Activated T-cell treated with anti-CD3 and anti-CD28 coated beads, Interleukin-2, amount 50 U/mL, for 72 hours (primary cell): Measurements from ENCODE around the gene WDR59. TPM values are rescaled to one million over a fixed set of nuclear protein-coding genes. Genes with fewer than 3 reads are reported as not detected.
"Not testable (repeated sequence)": the region's sequence is repeated elsewhere in the genome, so short reads cannot be mapped to it uniquely, and the experiment has no call there.

Source experiments
- ATAC-seq, 2 donors: fragments of 150-1000 bp; cut with Tn5 transposase; replicated peaks in 1 of 2; 2 replicates each; pipeline ENCODE4 v1.10.0; 2021; ENCODE audit warnings: moderate library complexity in 2 of 2, mild to moderate bottlenecking in 1 of 2
- DNase-seq, 2 donors: peaks; one replicate each; pipeline ENCODE4 v3.0.0; 2021 to 2022; ENCODE audit warnings: mixed read lengths in 1 of 2
- H3K27ac Mint-ChIP-seq: one replicate; pipeline ENCODE4 v1.8.0; 2022; ENCODE audit warnings: mild to moderate bottlenecking, moderate library complexity, mixed read lengths
- H3K27me3 Mint-ChIP-seq: one replicate; pipeline ENCODE4 v1.8.0; 2022; ENCODE audit warnings: low read depth, mixed read lengths
- H3K36me3 Mint-ChIP-seq, 2 donors: one replicate each; pipeline ENCODE4 v1.8.0; 2022; ENCODE audit warnings: mixed read lengths in 2 of 2, mild to moderate bottlenecking in 1 of 2; ENCODE audit not compliant: insufficient read depth in 2 of 2
- H3K4me1 Mint-ChIP-seq: one replicate; pipeline ENCODE4 v1.8.0; 2022; ENCODE audit warnings: low read depth, mixed read lengths
- H3K4me3 Mint-ChIP-seq, 2 donors: one replicate each; pipeline ENCODE4 v1.8.0; 2022; ENCODE audit warnings: mild to moderate bottlenecking in 2 of 2, mixed read lengths in 2 of 2, moderate library complexity in 2 of 2
- H3K9me3 Mint-ChIP-seq, 2 donors: one replicate each; pipeline ENCODE4 v1.8.0; 2022; ENCODE audit warnings: mixed read lengths in 2 of 2
- total RNA-seq, 2 donors: library from RNA; stranded (reverse); gene quantifications; one replicate each; pipeline ENCODE4 v1.2.3, GENCODE V29; 2022

Gene WDR59
- total RNA-seq, 2 donors from 2014 or later, result 100 to 104 TPM

- Mint-ChIP-seq H3K27ac (no peak overlapping the region), H3K4me1 (no peaks in the 10 kb centered on the region)
These were observed 138.2 kb downstream of the WDR59 start for GRCh38 chr16:74846714-74847113.

GRCh38 chr16:74844041-74844980 lies 140.6 kb downstream of the WDR59 start:
- Mint-ChIP-seq H3K9me3 (no peaks in the 10 kb centered on the region), H3K4me3 (no peak overlapping the region), H3K27me3 (peaks cover 6% of the 10 kb centered on the region), H3K36me3 (no peaks in the 10 kb centered on the region), H3K27ac (no peak overlapping the region), H3K4me1 (no peaks in the 10 kb centered on the region)
- DNase-seq (no peak), ATAC-seq (no peak)

More at GRCh38 chr16:74846714-74847113, 138.2 kb downstream of the WDR59 start:
- ATAC-seq (no peak), DNase-seq (no peak)
- Mint-ChIP-seq H3K27me3 (no peaks in the 10 kb centered on the region), H3K9me3 (no peaks in the 10 kb centered on the region), H3K4me3 (no peak overlapping the region), H3K36me3 (no peaks in the 10 kb centered on the region)

- H3K36me3 Mint-ChIP-seq, H3K4me3 Mint-ChIP-seq, H3K27me3 Mint-ChIP-seq, H3K9me3 Mint-ChIP-seq, H3K27ac Mint-ChIP-seq, H3K4me1 Mint-ChIP-seq, DNase-seq, ATAC-seq: not testable (repeated sequence)
These were observed 141.4 kb downstream of the WDR59 start for GRCh38 chr16:74843381-74844035.

GRCh38 chr16:74842413-74842812 lies 142.5 kb downstream of the WDR59 start:
- peaks cover 11% of the 10 kb centered on the region for H3K27me3 Mint-ChIP-seq
- H3K4me1 Mint-ChIP-seq, result no peaks in the 10 kb centered on the region
- H3K9me3 Mint-ChIP-seq, result no peaks in the 10 kb centered on the region
- no peak overlapping the region for H3K4me3 Mint-ChIP-seq
- no peak overlapping the region for H3K27ac Mint-ChIP-seq
- H3K36me3 Mint-ChIP-seq, result no peaks in the 10 kb centered on the region
- DNase-seq (no peak), ATAC-seq (no peak)

GRCh38 chr16:74841904-74842303 lies 143.0 kb downstream of the WDR59 start:
- Mint-ChIP-seq H3K36me3 (no peaks in the 10 kb centered on the region), H3K4me3 (no peak overlapping the region), H3K9me3 (no peaks in the 10 kb centered on the region), H3K27me3 (peaks cover 11% of the 10 kb centered on the region), H3K27ac (no peak overlapping the region), H3K4me1 (no peaks in the 10 kb centered on the region)
- ATAC-seq (no peak), DNase-seq (no peak)

- DNase-seq (no peak), ATAC-seq (no peak)
- Mint-ChIP-seq H3K27me3 (peaks cover 11% of the 10 kb centered on the region), H3K27ac (no peak overlapping the region), H3K4me3 (no peak overlapping the region), H3K9me3 (no peaks in the 10 kb centered on the region), H3K4me1 (no peaks in the 10 kb centered on the region), H3K36me3 (no peaks in the 10 kb centered on the region)
These were observed 143.5 kb downstream of the WDR59 start for GRCh38 chr16:74841469-74841868.

- no peaks in the 10 kb centered on the region for H3K4me1 Mint-ChIP-seq
- H3K9me3 Mint-ChIP-seq, result no peaks in the 10 kb centered on the region
- H3K27ac Mint-ChIP-seq, result no peak overlapping the region
- H3K27me3 Mint-ChIP-seq, result peaks cover 11% of the 10 kb centered on the region
- H3K4me3 Mint-ChIP-seq, result no peak overlapping the region
- no peaks in the 10 kb centered on the region for H3K36me3 Mint-ChIP-seq
- ATAC-seq, result no peak
- no peak for DNase-seq
These were observed 147.9 kb downstream of the WDR59 start for GRCh38 chr16:74837056-74837455.

GRCh38 chr16:74836111-74836671 lies 148.7 kb downstream of the WDR59 start:
- Mint-ChIP-seq H3K27me3 (peaks cover 9% of the 10 kb centered on the region), H3K36me3 (no peaks in the 10 kb centered on the region), H3K4me3 (no peak overlapping the region), H3K4me1 (no peaks in the 10 kb centered on the region), H3K9me3 (no peaks in the 10 kb centered on the region), H3K27ac (no peak overlapping the region)
- DNase-seq, result no peak
- no peak for ATAC-seq

- Mint-ChIP-seq H3K36me3 (peaks cover 7 to 11% of the 10 kb centered on the region in 2 donors), H3K27me3 (peaks cover 17% of the 10 kb centered on the region), H3K9me3 (peaks cover 7 to 9% of the 10 kb centered on the region in 2 donors), H3K4me3 (no peak overlapping the region), H3K27ac (no peak overlapping the region), H3K4me1 (no peaks in the 10 kb centered on the region)
- DNase-seq, result no peak
- ATAC-seq, result no peak
These were observed 152.7 kb downstream of the WDR59 start for GRCh38 chr16:74832228-74832627.

- H3K9me3 Mint-ChIP-seq, result peaks cover 7 to 9% of the 10 kb centered on the region in 2 donors
- H3K27ac Mint-ChIP-seq, result no peak overlapping the region
- H3K4me3 Mint-ChIP-seq, result no peak overlapping the region
- no peak for ATAC-seq
- peaks cover 17% of the 10 kb centered on the region for H3K27me3 Mint-ChIP-seq
- DNase-seq, result no peak
- no peaks in the 10 kb centered on the region for H3K4me1 Mint-ChIP-seq
- peaks cover 7 to 11% of the 10 kb centered on the region in 2 donors for H3K36me3 Mint-ChIP-seq
These were observed 153.5 kb downstream of the WDR59 start for GRCh38 chr16:74831467-74831866.

- Mint-ChIP-seq H3K27me3 (peaks cover 17% of the 10 kb centered on the region), H3K4me3 (no peak overlapping the region), H3K9me3 (peaks cover 7 to 9% of the 10 kb centered on the region in 2 donors), H3K36me3 (peaks cover 7 to 11% of the 10 kb centered on the region in 2 donors), H3K27ac (no peak overlapping the region), H3K4me1 (no peaks in the 10 kb centered on the region)
- ATAC-seq (no peak), DNase-seq (no peak)
These were observed 154.3 kb downstream of the WDR59 start for GRCh38 chr16:74830648-74831047.

GRCh38 chr16:74829637-74830036 lies 155.3 kb downstream of the WDR59 start:
- Mint-ChIP-seq H3K27ac (no peak overlapping the region), H3K27me3 (peaks cover 18% of the 10 kb centered on the region), H3K9me3 (peaks cover 7 to 9% of the 10 kb centered on the region in 2 donors), H3K36me3 (peaks cover 7 to 11% of the 10 kb centered on the region in 2 donors), H3K4me3 (no peak overlapping the region), H3K4me1 (no peaks in the 10 kb centered on the region)
- no peak for DNase-seq
- no peak for ATAC-seq

- H3K27me3 Mint-ChIP-seq, result peaks cover 24% of the 10 kb centered on the region
- DNase-seq (no peak), ATAC-seq (no peak)
- no peak overlapping the region for H3K4me3 Mint-ChIP-seq
- no peak overlapping the region for H3K27ac Mint-ChIP-seq
- peaks cover 7 to 11% of the 10 kb centered on the region in 2 donors for H3K36me3 Mint-ChIP-seq
- H3K4me1 Mint-ChIP-seq, result no peaks in the 10 kb centered on the region
- peaks cover 7 to 9% of the 10 kb centered on the region in 2 donors for H3K9me3 Mint-ChIP-seq
These were observed 159.0 kb downstream of the WDR59 start for GRCh38 chr16:74825941-74826340.
